ENCODE measurements around the gene USH1C. TPM values are rescaled to one million over a fixed set of nuclear protein-coding genes. Genes with fewer than 3 reads are reported as not detected.

The USH1C gene
- total and polyA plus RNA-seq, 2 of the 13 experiments (the other 11 are each of a cell fraction or from before 2014, with no cell fraction given): not detected

- TF ChIP-seq MYPOP (CRISPR knock-in tag; IDR thresholded peaks at IDR 0.05): no peak
- TF ChIP-seq ZUFSP (CRISPR knock-in tag; IDR thresholded peaks at IDR 0.05; ENCODE audit: borderline replicate concordance): no peak
- no peak for TF ChIP-seq SIN3B (IDR thresholded peaks at IDR 0.05; ENCODE audit: low read length)
- TF ChIP-seq ZBTB10 (CRISPR knock-in tag; IDR thresholded peaks at IDR 0.05; ENCODE audit: borderline replicate concordance): no peak
- no peak for TF ChIP-seq ZC3H13 (CRISPR knock-in tag; IDR thresholded peaks at IDR 0.05)
- no peak for TF ChIP-seq ZNF761 (CRISPR knock-in tag; conservative IDR thresholded peaks at IDR 0.05)
- peak; percentile 23; the same call in 1 of the 2 replicates for TF ChIP-seq TFDP1 (CRISPR knock-in tag; IDR thresholded peaks at IDR 0.05; ENCODE audit: borderline replicate concordance)
- TF ChIP-seq KLF16 (CRISPR knock-in tag; IDR thresholded peaks at IDR 0.05): no peak
- no peak for TF ChIP-seq ZNF260 (CRISPR knock-in tag; IDR thresholded peaks at IDR 0.05; ENCODE audit: borderline replicate concordance, low read depth)
- no peak for TF ChIP-seq ZNF703 (CRISPR knock-in tag; IDR thresholded peaks at IDR 0.05; ENCODE audit: borderline replicate concordance)
- no peak for TF ChIP-seq ZHX2 (IDR thresholded peaks at IDR 0.05; ENCODE audit: low read depth)
- TF ChIP-seq ZHX2 (CRISPR knock-in tag; IDR thresholded peaks at IDR 0.05; ENCODE audit: borderline replicate concordance): no peak
- no peak for TF ChIP-seq ZFP36L2 (CRISPR knock-in tag; IDR thresholded peaks at IDR 0.05)
- TF ChIP-seq FOXP4 (CRISPR knock-in tag; IDR thresholded peaks at IDR 0.05): no peak
These were observed 2.0 kb downstream of the USH1C start (continued) for GRCh38 chr11:17542249-17542648.
